K562 (cell line): ENCODE measurements around the gene MRPL28.

ENCODE experiments used
- GABPA ChIP-seq: fragments of 200-800 bp; sonication (Bioruptor generic); conservative IDR thresholded peaks from 2 replicates; pipeline ENCODE4 v1.6.1; 2016; ENCODE audit warnings: low read depth, missing genetic modification characterization, missing compliant biosample characterization
- HMGN3 ChIP-seq: IDR thresholded peaks from 2 replicates; pipeline ENCODE4 v1.6.1; 2011; ENCODE audit warnings: borderline replicate concordance, low read depth, mild to moderate bottlenecking, mixed read lengths, low read length; ENCODE audit not compliant: insufficient read length; ENCODE audit errors: extremely low read depth
- MYC ChIP-seq, 2 experiments: fragments of 250-450 bp in 1 of 2; sonication (Bioruptor Pico) in 1 of 2; IDR thresholded peaks; 2 replicates each; pipeline versions ENCODE4 v1.5.1 to v1.6.1; 2012 to 2021; ENCODE audit warnings: low read depth in 2 of 2, borderline replicate concordance in 1 of 2, improper control_type of control experiment in 1 of 2, low read length in 1 of 2, mild to moderate bottlenecking in 1 of 2, moderate library complexity in 1 of 2
- NCOR1 ChIP-seq: fragments of 450-650 bp; IDR thresholded peaks from 2 replicates; pipeline ENCODE4 v1.6.1; 2016; ENCODE audit warnings: mild to moderate bottlenecking, moderate library complexity
- POLR2AphosphoS5 ChIP-seq: IDR thresholded peaks from 2 replicates; pipeline ENCODE4 v1.6.1; 2011; ENCODE audit warnings: mild to moderate bottlenecking, low read depth, low read length, moderate library complexity; ENCODE audit not compliant: control insufficient read depth, insufficient read depth
- SNRNP70 ChIP-seq: fragments of 200-400 bp; formaldehyde crosslinking; optimal IDR thresholded peaks from 2 replicates; pipeline ENCODE3; 2017; ENCODE audit warnings: low read depth, low read length
- TBP ChIP-seq: optimal IDR thresholded peaks from 2 replicates; pipeline ENCODE3; 2011; ENCODE audit warnings: low read depth, low read length, improper control_type of control experiment
- ZNF717 ChIP-seq: fragments of 250-450 bp; sonication (Bioruptor Pico); IDR thresholded peaks from 2 replicates; pipeline ENCODE4 v1.5.0; 2021
- TF ChIP-seq, protein P1 (sequence below), 2 experiments: fragments of 450-650 bp in 1 of 2; sonication (generic) in 1 of 2; formaldehyde crosslinking in 1 of 2; IDR thresholded peaks in 1 of 2; conservative IDR thresholded peaks in 1 of 2; 2 replicates each; pipeline versions ENCODE4 v1.6.1 to v1.8.1; 2016 to 2023; ENCODE audit warnings: mild to moderate bottlenecking in 2 of 2, moderate library complexity in 2 of 2, inconsistent platforms in 1 of 2, missing genetic modification reagents in 1 of 2
- TF ChIP-seq, protein P2 (sequence below), 3 experiments: IDR thresholded peaks in 2 of 3; conservative IDR thresholded peaks in 1 of 3; 2 replicates each; pipeline ENCODE4 v1.5.1; 2011 to 2012; ENCODE audit warnings: low read length in 3 of 3, mild to moderate bottlenecking in 3 of 3, control low read depth in 2 of 3, improper control_type of control experiment in 1 of 3, inconsistent platforms in 1 of 3, low read depth in 1 of 3, mixed read lengths in 1 of 3, moderate library complexity in 1 of 3; ENCODE audit not compliant: insufficient read depth in 2 of 3
- TF ChIP-seq, protein P3 (sequence below): fragments of 250-450 bp; sonication (Bioruptor Pico); IDR thresholded peaks from 2 replicates; pipeline ENCODE4 v1.5.0; 2021

DNA sequence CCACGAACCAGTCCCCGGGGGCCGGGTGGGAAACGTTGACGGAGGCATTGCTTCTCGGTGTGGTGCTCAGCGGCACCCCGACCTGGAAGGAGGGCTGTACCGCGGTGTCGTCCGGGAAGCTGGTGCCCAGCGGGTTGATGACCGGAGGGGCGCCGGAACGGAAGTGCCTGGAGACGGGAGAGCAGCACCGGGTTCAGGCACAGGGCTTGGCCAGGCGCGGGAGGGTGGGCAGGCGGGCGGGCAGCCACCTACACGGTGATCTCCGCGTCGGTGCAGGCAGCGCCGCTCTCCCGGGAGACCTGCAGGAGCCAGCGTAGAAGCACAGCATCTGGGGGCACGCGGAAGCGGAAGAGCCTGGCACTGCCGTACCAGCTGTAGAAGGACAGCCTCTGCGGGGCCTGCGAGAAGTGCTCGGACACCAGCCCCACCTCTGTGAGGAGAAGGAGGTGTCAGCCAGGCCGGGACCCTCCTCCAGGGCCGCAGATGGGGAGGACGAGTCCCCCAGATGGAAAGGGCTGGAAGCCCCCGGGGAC lies 7.1 kb upstream of the MRPL28 start:
- TF ChIP-seq, protein P1, sequence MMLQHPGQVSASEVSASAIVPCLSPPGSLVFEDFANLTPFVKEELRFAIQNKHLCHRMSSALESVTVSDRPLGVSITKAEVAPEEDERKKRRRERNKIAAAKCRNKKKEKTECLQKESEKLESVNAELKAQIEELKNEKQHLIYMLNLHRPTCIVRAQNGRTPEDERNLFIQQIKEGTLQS (IDR thresholded peaks at IDR 0.05), result no peak
- TF ChIP-seq, protein P1 (CRISPR knock-in tag; conservative IDR thresholded peaks at IDR 0.05), result no peak
- TF ChIP-seq POLR2AphosphoS5 (no peak), TBP (no peak), HMGN3 (no peak), MYC (IDR thresholded peaks at IDR 0.05; ENCODE audit: low read depth, low read length) (no peak), MYC (CRISPR knock-in tag; IDR thresholded peaks at IDR 0.05; ENCODE audit: borderline replicate concordance, low read depth) (no peak), GABPA (tag) (no peak), ZNF717 (CRISPR knock-in tag) (no peak), NCOR1 (no peak), SNRNP70 (no peak)
- TF ChIP-seq, protein P2, sequence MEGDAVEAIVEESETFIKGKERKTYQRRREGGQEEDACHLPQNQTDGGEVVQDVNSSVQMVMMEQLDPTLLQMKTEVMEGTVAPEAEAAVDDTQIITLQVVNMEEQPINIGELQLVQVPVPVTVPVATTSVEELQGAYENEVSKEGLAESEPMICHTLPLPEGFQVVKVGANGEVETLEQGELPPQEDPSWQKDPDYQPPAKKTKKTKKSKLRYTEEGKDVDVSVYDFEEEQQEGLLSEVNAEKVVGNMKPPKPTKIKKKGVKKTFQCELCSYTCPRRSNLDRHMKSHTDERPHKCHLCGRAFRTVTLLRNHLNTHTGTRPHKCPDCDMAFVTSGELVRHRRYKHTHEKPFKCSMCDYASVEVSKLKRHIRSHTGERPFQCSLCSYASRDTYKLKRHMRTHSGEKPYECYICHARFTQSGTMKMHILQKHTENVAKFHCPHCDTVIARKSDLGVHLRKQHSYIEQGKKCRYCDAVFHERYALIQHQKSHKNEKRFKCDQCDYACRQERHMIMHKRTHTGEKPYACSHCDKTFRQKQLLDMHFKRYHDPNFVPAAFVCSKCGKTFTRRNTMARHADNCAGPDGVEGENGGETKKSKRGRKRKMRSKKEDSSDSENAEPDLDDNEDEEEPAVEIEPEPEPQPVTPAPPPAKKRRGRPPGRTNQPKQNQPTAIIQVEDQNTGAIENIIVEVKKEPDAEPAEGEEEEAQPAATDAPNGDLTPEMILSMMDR (IDR thresholded peaks at IDR 0.05 in 2 of 3, conservative IDR thresholded peaks at IDR 0.05 in 1 of 3; ENCODE audit: insufficient read depth in 2 of 3, low read depth in 1 of 3, low read length in 3 of 3), result no peak
- TF ChIP-seq, protein P3, sequence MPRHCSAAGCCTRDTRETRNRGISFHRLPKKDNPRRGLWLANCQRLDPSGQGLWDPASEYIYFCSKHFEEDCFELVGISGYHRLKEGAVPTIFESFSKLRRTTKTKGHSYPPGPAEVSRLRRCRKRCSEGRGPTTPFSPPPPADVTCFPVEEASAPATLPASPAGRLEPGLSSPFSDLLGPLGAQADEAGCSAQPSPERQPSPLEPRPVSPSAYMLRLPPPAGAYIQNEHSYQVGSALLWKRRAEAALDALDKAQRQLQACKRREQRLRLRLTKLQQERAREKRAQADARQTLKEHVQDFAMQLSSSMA (CRISPR knock-in tag), result no peak
